PFSK-1 (cell line): Measurements from ENCODE around the gene TULP4.

Source experiments
- POLR2AphosphoS5 ChIP-seq: IDR thresholded peaks from 2 replicates; pipeline ENCODE4 v1.6.1; 2012; ENCODE audit warnings: low read depth, mild to moderate bottlenecking, control low read depth, low read length, moderate library complexity
- SIN3A ChIP-seq: IDR thresholded peaks from 2 replicates; pipeline ENCODE4 v1.6.1; 2012; ENCODE audit warnings: mild to moderate bottlenecking, low read length, moderate library complexity, borderline replicate concordance; ENCODE audit not compliant: insufficient read depth
- TAF1 ChIP-seq: IDR thresholded peaks from 2 replicates; pipeline ENCODE4 v1.6.1; 2012; ENCODE audit warnings: low read length, control low read depth, borderline replicate concordance; ENCODE audit not compliant: insufficient read depth
- TF ChIP-seq, protein P1 (sequence below), 2 experiments: IDR thresholded peaks; 2 replicates each; pipeline versions ENCODE4 v1.6.1 to v1.8.0; 2011 to 2012; ENCODE audit warnings: low read depth in 2 of 2, low read length in 2 of 2, control low read depth in 1 of 2, inconsistent platforms in 1 of 2, mild to moderate bottlenecking in 1 of 2, moderate library complexity in 1 of 2; ENCODE audit not compliant: insufficient read depth in 1 of 2

DNA sequence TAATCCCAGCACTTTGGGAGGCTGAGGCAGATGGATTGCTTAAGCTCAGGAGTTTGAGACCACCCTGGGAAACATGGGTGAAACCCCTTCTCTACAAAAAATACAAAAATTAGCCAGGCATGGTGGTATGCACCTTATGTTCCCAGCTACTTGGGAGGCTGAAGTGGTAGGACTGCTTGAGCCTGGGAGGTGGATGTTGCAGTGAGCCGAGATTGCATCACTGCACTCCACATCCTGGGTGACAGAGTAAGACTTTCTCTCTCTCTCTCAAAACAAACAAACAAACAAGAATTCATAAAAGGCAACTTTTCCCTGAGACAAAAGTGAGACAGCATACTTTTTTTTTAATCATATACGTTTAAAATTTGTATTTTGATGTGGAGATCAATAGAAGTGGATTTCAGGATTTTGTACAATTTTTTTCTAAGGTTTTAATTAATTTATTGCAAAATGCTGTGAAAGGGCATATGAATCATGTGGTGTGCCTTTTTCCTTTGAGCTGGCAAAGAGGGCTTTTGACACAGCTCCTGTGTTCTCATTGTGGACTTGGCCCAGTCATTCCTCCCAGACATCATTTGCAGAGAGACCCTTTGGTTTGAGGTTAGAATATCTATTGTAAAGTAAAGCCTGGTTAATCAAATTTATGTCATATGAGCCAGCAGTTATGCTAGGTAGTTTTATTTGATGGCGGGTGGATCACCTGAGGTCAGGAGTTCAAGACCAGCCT is 77.1 kb downstream of the TULP4 start:
- no peak for TF ChIP-seq TAF1
- TF ChIP-seq POLR2AphosphoS5, result no peak
- TF ChIP-seq, protein P1, sequence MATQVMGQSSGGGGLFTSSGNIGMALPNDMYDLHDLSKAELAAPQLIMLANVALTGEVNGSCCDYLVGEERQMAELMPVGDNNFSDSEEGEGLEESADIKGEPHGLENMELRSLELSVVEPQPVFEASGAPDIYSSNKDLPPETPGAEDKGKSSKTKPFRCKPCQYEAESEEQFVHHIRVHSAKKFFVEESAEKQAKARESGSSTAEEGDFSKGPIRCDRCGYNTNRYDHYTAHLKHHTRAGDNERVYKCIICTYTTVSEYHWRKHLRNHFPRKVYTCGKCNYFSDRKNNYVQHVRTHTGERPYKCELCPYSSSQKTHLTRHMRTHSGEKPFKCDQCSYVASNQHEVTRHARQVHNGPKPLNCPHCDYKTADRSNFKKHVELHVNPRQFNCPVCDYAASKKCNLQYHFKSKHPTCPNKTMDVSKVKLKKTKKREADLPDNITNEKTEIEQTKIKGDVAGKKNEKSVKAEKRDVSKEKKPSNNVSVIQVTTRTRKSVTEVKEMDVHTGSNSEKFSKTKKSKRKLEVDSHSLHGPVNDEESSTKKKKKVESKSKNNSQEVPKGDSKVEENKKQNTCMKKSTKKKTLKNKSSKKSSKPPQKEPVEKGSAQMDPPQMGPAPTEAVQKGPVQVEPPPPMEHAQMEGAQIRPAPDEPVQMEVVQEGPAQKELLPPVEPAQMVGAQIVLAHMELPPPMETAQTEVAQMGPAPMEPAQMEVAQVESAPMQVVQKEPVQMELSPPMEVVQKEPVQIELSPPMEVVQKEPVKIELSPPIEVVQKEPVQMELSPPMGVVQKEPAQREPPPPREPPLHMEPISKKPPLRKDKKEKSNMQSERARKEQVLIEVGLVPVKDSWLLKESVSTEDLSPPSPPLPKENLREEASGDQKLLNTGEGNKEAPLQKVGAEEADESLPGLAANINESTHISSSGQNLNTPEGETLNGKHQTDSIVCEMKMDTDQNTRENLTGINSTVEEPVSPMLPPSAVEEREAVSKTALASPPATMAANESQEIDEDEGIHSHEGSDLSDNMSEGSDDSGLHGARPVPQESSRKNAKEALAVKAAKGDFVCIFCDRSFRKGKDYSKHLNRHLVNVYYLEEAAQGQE (IDR thresholded peaks at IDR 0.05; ENCODE audit: insufficient read depth in 1 of 2, low read depth in 2 of 2, low read length in 2 of 2), result no peak
- no peak for TF ChIP-seq SIN3A
